DMS 273 (cell line): ENCODE results near the gene FGFR4.

Experiments
- DNase-seq: peaks from one replicate; lab custom pipeline; 2025; ENCODE audit not compliant: unreplicated experiment; lab: John Stamatoyannopoulos, UW

Gene FGFR4

GRCh38 chr5:177131019-177131320 is 44.3 kb downstream of the FGFR4 start:
- DNase-seq = no peak

DNA sequence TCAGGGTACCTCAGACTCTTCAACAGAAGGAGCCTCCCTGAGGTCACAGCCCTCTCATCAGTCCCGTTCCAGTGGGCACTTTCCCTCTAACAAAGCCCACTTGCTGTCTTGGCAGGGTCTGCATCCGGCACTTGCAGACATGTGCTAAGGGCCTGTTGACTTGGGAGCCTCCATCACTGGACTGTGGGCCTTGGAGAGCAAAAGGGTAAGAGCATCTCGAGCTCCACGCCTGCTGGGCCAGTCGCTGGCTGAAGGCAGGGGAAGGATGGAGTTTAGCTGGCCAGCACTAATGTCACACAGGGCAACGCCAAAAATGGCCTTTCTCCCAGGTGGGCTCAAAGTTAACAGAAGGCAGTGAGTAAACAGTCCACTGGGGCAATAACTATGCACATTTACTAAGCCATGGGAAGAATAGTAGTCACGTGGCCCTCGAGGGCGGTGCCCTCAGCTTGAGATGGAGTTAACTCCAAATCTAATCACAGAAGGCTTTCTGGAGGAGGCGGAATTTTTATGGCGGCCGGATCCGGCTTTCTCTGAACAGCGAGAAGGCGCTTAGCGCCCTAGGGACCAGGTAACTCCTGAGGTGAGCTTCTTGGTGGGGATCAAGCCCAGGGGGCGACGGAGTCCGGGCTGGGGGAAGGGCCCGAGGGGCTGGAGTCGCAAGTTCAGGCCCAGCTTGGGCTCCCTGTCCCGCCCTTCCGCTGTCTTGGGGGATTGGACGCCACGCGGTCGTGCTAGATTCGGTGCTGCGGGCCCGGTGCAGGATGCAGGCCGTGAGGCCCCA is 44.8 kb downstream of the FGFR4 start:
- peak; percentile 50 for DNase-seq

GRCh38 chr5:177132136-177133095 is 45.7 kb downstream of the FGFR4 start:
- no peak for DNase-seq

DNA sequence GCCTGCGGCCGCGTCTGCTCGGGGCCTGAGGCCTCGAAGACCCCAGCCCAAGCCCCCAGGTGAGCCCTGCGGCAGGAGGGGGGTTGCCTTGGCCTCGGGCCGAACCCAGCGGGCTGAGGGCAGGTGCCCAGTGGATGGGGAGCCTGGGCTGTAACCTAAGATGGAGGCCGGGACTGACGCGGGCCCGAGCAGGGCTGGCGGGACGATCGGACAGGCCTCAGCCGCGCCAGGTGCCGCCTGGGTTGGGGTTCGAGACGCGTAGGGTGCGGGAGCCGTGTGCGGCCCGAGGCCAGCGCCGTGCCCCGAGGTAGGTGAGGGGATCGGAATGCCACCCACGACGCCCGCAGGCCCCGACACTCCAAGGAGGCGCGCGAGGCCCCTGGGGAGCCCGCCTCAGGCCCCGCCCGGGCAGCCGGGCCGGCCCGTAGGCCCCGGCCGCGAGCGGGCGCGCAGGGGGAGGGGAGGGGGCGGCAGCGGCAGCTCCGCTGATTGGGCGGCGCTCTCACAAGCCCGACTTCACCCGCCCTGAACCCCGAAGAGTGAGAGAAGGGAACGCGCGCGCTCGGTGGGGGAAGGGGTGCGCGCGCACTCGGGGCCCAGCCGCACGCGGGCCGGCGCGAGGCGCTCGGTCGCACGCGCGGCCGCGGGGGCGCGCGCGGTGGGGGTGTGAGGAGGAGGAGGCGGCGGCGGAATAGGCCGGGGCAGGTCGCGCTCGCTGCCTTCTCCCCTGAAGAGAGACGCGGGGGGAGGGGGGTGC is 46.6 kb downstream of the FGFR4 start, which contains the start of gene NSD1:
NSD1 (plus strand) TSS at position 678 of the 757 bp plus-strand sequence. CDS start 1,331 bp downstream, outside the sequence.
- peak; percentile 95 for DNase-seq

GRCh38 chr5:177133853-177134696 is 47.4 kb downstream of the FGFR4 start:
- DNase-seq = peak; percentile 74

GRCh38 chr5:177134697-177135225 is 48.0 kb downstream of the FGFR4 start:
- peak; percentile 53 for DNase-seq

GRCh38 chr5:177140312-177140711 is 53.6 kb downstream of the FGFR4 start:
- no peak for DNase-seq

DNA sequence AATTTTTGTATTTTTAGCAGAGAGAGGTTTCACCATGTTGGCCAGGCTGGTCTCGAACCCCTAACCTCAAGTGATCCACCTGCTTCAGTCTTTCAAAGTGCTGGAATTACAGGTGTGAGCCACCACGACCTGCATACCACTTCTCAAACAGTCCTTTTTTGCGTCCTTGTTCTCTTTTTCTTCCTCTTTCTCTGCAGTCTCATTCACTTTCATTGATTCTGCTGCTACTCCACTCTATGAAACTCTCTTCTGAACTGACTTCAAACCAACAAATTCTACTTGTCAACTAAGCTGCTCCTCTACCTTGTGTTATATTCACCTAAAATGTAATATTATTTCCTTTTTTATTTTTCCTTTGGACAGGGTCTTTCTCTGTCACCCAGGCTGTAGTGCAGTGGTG is 54.8 kb downstream of the FGFR4 start:
- no peak for DNase-seq

GRCh38 chr5:177142098-177142611 is 55.4 kb downstream of the FGFR4 start:
- DNase-seq = no peak

- DNase-seq = no peak
These were observed 56.1 kb downstream of the FGFR4 start for GRCh38 chr5:177142778-177143177.

DNA sequence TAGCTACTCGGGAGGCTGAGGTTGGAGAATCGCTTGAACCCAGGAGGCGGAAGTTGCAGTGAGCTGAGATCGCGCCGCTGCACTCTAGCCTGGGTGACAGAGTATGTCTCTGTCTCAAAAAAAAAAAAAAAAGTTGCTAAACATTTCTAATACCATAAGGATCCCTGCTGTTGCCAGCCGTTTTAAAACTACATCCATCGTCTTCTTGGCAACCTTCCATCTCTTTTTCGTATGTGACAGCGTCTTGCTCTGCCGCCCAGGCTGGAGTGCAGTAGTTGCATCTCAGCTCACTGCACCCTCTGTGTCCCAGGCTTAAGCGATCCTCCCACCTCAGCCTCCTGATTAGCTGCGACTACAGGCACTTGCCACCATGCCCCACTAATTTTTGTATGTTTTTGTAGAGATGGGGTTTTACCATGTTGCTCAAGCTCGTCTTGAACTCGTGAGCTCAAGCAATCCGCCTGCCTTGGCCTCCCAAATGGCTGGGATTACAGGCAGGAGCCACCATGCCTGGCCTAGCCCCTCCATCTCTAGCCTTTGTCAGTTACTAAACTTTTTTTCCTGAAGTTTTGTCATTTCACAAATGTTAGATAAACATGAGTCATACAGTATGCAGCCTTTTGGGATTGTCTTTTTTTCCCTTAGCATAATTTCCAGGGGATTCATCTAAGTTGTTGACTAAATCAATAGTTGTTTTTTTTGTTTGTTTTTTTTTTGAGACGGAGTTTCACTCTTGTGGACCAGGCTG is 60.4 kb downstream of the FGFR4 start:
- no peak for DNase-seq
